GM23248 (cell line): ENCODE data around the gene RELL1.

ENCODE experiments used
- EZH2 ChIP-seq: fragments of 200-600 bp; sonication (generic); IDR thresholded peaks from 2 replicates; pipeline ENCODE4 v1.6.1; 2018; ENCODE audit warnings: antibody characterized with exemption, mild to moderate bottlenecking; ENCODE audit not compliant: insufficient read depth, poor library complexity, severe bottlenecking
- EZH2phosphoT487 ChIP-seq: fragments of 200-600 bp; sonication (generic); IDR thresholded peaks from 2 replicates; pipeline ENCODE4 v1.6.1; 2018; ENCODE audit warnings: antibody characterized with exemption, moderate library complexity, mild to moderate bottlenecking, low read depth; ENCODE audit not compliant: insufficient read depth

- TF ChIP-seq EZH2phosphoT487 = no peak
- TF ChIP-seq EZH2 = no peak
Observed at GRCh38 chr4:37734989-37735388, 48.8 kb upstream of the RELL1 start.
